ENCODE measurements around the gene CRISPLD2. TPM values are rescaled to one million over a fixed set of nuclear protein-coding genes. Genes with fewer than 3 reads are reported as not detected.

The CRISPLD2 gene
- total RNA-seq, 2 experiments from 2014 or later = 0.47 to 0.99 TPM

DNA sequence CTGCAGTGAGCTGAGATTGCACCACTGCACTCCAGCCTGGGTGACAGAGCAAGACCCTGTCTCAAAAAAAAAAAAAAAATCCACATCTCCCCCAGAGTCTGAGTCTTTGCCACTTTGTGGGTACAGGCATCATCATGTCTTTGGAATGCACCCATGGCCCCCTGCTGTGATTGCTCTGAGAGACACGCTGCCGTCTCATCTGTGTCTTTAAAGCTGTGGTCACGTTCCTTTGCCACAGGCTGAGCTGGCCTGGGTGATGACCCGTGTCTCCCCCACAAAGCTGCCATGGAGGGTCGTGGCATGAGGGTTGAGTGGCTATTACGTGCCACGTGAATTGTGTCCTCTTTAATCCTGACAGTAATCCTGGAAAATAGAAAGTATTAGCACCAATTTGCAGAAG, 20.2 kb downstream of the CRISPLD2 start:
- H4K20me1 ChIP-seq (ENCODE audit: insufficient read depth, low read length) = no peaks in the 10 kb centered on the region
- TF ChIP-seq EZH2phosphoT487 (IDR thresholded peaks at IDR 0.05; ENCODE audit: borderline replicate concordance, low read depth, low read length) (no peak), CTCF (conservative IDR thresholded peaks at IDR 0.05; ENCODE audit: low read length) (no peak)
- H3K79me2 ChIP-seq (ENCODE audit: insufficient read depth, low read depth, low read length) = no peaks in the 10 kb centered on the region
- intact Hi-C loops (cut with micrococcal nuclease; ENCODE audit: unreplicated experiment) = no loop called here
- no peaks in the 10 kb centered on the region for H3K36me3 ChIP-seq (ENCODE audit: insufficient read depth, low read length)
- no peaks in the 10 kb centered on the region for H3K9me3 ChIP-seq (ENCODE audit: low read length)
- no peak for DNase-seq (ENCODE audit: low spot score)
- H3K27ac ChIP-seq (ENCODE audit: low read depth, low read length, poor library complexity, severe bottlenecking) = no peak overlapping the region
- H3K4me2 ChIP-seq (ENCODE audit: low read length) = no peak overlapping the region
- H3K9me2 ChIP-seq (ENCODE audit: insufficient read depth, low read length) = no peaks in the 10 kb centered on the region
- CTCF ChIA-PET (ENCODE audit: unreplicated experiment) = interaction anchor here (0.6 to 1.7 kb wide), 2 partner anchors 14 to 131 kb away, joined by 3 to 5 read pairs; no protein-coding TSS in a partner anchor
- H3K4me3 ChIP-seq (ENCODE audit: low read depth, low read length, poor library complexity, severe bottlenecking) = no peak overlapping the region
- POLR2A ChIA-PET = interaction anchor here (0.6 to 0.7 kb wide), 2 partner anchors 9 to 333 kb away, joined by 3 to 4 read pairs; no protein-coding TSS in a partner anchor
- BruUV-seq (replicated peaks) = no TSS peak
- H3K4me1 ChIP-seq (ENCODE audit: insufficient read depth, low read length, poor library complexity, severe bottlenecking) = no peaks in the 10 kb centered on the region
- H2AFZ ChIP-seq (ENCODE audit: low read length) = no peak overlapping the region

GRCh38 chr16:84840687-84841627, 21.2 kb downstream of the CRISPLD2 start:
- H3K4me2 ChIP-seq (ENCODE audit: low read length) = no peak overlapping the region
- DNase-seq (ENCODE audit: low spot score) = no peak
- no peak overlapping the region for H3K27ac ChIP-seq (ENCODE audit: low read depth, low read length, poor library complexity, severe bottlenecking)
- H3K36me3 ChIP-seq (ENCODE audit: insufficient read depth, low read length) = no peaks in the 10 kb centered on the region
- intact Hi-C loops (cut with micrococcal nuclease; ENCODE audit: unreplicated experiment) = no loop called here
- no peaks in the 10 kb centered on the region for H3K79me2 ChIP-seq (ENCODE audit: insufficient read depth, low read depth, low read length)
- BruUV-seq (replicated peaks) = no TSS peak
- POLR2A ChIA-PET = no interaction called here
- no peak overlapping the region for H3K4me3 ChIP-seq (ENCODE audit: low read depth, low read length, poor library complexity, severe bottlenecking)
- CTCF ChIA-PET (ENCODE audit: unreplicated experiment) = interaction anchor here (0.6 to 1.7 kb wide), 2 partner anchors 15 to 130 kb away, joined by 3 to 5 read pairs; no protein-coding TSS in a partner anchor
- H4K20me1 ChIP-seq (ENCODE audit: insufficient read depth, low read length) = no peaks in the 10 kb centered on the region
- no peaks in the 10 kb centered on the region for H3K9me2 ChIP-seq (ENCODE audit: insufficient read depth, low read length)
- no peak overlapping the region for H2AFZ ChIP-seq (ENCODE audit: low read length)
- no peaks in the 10 kb centered on the region for H3K4me1 ChIP-seq (ENCODE audit: insufficient read depth, low read length, poor library complexity, severe bottlenecking)
- TF ChIP-seq CTCF (conservative IDR thresholded peaks at IDR 0.05; ENCODE audit: low read length) (no peak), EZH2phosphoT487 (IDR thresholded peaks at IDR 0.05; ENCODE audit: borderline replicate concordance, low read depth, low read length) (no peak)
- H3K9me3 ChIP-seq (ENCODE audit: low read length) = no peaks in the 10 kb centered on the region

Measured in OCI-LY7 (cell line).